ENCODE results near the gene TARP.

Gene TARP

DNA sequence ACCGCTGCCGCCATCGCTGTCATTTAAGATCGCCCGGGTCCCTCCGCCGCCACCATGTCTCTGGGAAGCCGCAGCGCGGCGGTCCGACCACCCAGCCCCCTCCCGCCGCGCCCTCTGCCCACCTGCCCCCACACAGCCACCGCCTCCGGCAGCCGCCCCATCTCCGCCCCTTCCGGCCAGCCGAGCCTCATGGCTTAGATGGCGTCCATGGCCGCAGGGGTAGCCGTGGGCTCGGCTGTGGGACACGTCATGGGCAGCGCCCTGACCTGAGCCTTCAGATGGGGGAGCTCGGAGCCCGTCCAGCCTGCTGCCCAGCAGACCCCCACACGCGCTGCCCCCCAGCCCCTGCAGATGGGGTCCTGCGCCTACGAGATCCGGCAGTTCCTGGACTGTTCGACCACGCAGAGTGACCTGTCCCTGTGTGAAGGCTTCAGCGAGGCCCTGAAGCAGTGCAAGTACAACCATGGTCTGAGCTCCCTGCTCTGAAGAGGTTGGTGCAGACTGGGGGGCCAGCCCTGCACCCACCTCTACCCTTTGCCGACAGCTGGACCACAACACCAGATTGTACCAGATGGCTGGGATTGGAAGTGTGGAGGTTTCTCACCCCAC is 38.0 kb upstream of the TARP start:
- H3K36me3 ChIP-seq (replicated peaks in 1 of 2), result no peaks in the 10 kb centered on the region

DNA sequence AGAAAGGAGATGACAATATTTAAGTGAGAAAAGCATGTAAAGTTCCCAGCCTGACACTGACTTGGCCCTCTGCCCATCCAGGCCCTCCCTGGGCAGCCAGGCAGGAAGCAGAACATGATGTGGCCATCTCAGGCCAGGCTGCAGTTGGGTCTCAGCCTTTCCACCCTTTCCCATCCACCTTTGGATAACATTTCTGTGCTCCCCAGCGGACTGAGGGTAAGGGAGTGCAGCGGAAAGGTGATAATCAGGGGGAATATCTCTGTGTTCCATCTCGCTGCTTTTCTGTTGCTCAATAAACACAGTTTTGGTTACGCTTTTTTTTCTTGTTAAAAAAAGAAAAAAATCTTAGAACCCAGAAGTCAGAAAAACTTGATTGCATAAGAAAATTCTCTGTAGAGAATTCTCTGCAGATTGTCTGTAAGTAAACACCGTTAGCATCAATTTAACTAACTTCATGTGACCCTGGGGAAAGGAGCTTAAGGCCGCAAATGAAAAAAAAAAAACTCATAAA is 37.2 kb upstream of the TARP start:
- H3K36me3 ChIP-seq (replicated peaks in 1 of 2), result no peaks in the 10 kb centered on the region
- H3K9me3 ChIP-seq (replicated peaks in 1 of 3), result no peaks in the 10 kb centered on the region
- H3K27me3 ChIP-seq, result no peaks in the 10 kb centered on the region
- intact Hi-C loops (cut with DNase I), result no loop called here
- H3K4me1 ChIP-seq (replicated peaks in 1 of 2), result peaks cover 0 to 4% of the 10 kb centered on the region in 2 donors
- no peak for TF ChIP-seq POLR2A (IDR thresholded peaks at IDR 0.05)
- TF ChIP-seq, protein P1, sequence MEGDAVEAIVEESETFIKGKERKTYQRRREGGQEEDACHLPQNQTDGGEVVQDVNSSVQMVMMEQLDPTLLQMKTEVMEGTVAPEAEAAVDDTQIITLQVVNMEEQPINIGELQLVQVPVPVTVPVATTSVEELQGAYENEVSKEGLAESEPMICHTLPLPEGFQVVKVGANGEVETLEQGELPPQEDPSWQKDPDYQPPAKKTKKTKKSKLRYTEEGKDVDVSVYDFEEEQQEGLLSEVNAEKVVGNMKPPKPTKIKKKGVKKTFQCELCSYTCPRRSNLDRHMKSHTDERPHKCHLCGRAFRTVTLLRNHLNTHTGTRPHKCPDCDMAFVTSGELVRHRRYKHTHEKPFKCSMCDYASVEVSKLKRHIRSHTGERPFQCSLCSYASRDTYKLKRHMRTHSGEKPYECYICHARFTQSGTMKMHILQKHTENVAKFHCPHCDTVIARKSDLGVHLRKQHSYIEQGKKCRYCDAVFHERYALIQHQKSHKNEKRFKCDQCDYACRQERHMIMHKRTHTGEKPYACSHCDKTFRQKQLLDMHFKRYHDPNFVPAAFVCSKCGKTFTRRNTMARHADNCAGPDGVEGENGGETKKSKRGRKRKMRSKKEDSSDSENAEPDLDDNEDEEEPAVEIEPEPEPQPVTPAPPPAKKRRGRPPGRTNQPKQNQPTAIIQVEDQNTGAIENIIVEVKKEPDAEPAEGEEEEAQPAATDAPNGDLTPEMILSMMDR (IDR thresholded peaks at IDR 0.05), result no peak
- H3K27ac ChIP-seq, result no peak overlapping the region
- H3K4me3 ChIP-seq, result peak overlapping the region in 1 of 4 donors; percentile 59
- peak; percentile 34 to 72 (median 55) for DNase-seq
- WGBS, 4 donors, result 45 to 57% (median 55%) methylated on average over 6 of the region's 6 CpGs

More for the DNA sequence above, 38.0 kb upstream of the TARP start:
- Histone ChIP-seq H3K4me1 (replicated peaks in 1 of 2) (peaks cover 0 to 4% of the 10 kb centered on the region in 2 donors), H3K27me3 (no peaks in the 10 kb centered on the region), H3K27ac (peak overlapping the region in 4 of 5 donors; percentile 3 to 53 (median 28)), H3K4me3 (peak overlapping the region in 3 of 4 donors; percentile 27 to 59 (median 32)), H3K9me3 (replicated peaks in 1 of 3) (no peaks in the 10 kb centered on the region)
- intact Hi-C loops (cut with DNase I), result no loop called here
- 13 to 45% (median 13%) methylated on average over 7 to 38 of the region's 38 CpGs for WGBS, 4 donors
- DNase-seq, result peak in 4 of 7 donors; percentile 16 to 29 (median 26)
- TF ChIP-seq, protein P1 (IDR thresholded peaks at IDR 0.05), result no peak
- TF ChIP-seq POLR2A (IDR thresholded peaks at IDR 0.05), result no peak

DNA sequence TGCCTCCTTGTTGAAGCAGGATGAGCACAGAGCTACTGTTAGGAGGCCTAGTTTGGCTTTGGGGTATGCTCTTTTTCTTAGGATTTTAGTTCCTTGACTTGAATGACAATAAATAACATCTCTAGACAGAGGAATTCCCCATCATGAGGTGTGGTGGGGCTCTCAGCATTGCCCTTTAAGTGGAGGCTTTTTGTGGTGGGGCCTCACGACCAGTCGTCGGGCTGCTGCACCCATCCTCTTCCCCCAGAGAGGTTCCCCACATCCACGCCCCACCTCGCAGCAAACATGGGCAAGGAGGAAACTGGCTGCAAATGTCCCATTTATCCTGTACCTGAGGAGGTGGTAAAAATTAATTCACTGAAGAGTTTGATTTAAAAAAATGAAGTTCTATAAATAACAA is 36.1 kb upstream of the TARP start:
- no peak for DNase-seq
- Histone ChIP-seq H3K27ac (no peak overlapping the region), H3K27me3 (no peaks in the 10 kb centered on the region), H3K36me3 (replicated peaks in 1 of 2) (no peaks in the 10 kb centered on the region), H3K9me3 (replicated peaks in 1 of 3) (no peaks in the 10 kb centered on the region), H3K4me1 (replicated peaks in 1 of 2) (peaks cover 0 to 4% of the 10 kb centered on the region in 2 donors), H3K4me3 (no peak overlapping the region)
- TF ChIP-seq, protein P1 (IDR thresholded peaks at IDR 0.05), result no peak
- no peak for TF ChIP-seq POLR2A (IDR thresholded peaks at IDR 0.05)
- WGBS, 4 donors, result 77 to 95% (median 83%) methylated on average over 2 to 5 of the region's 5 CpGs
- intact Hi-C loops (cut with DNase I), result no loop called here

DNA sequence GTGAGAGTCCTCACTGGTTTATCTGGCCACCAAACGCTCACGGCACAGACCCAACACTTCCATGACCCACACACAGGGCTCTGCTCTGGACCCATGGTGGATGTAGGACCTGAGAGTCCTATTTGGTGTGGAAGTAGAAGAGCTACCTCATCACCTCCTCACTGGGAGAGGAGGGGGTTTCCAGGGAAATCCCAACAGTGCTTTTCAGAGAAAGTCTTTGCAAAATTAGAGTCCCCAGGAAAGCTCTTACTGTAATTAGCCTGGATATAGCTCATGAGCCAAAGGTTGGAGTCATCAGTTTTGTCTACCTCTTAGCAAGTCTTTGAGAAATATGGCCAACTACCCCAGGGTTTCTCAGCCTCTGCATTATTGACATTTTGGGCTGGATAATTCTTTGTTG is 34.7 kb upstream of the TARP start:
- WGBS, 4 donors, result 92 to 100% (median 96%) methylated on average over 2 of the region's 2 CpGs
- Histone ChIP-seq H3K36me3 (replicated peaks in 1 of 2) (no peaks in the 10 kb centered on the region), H3K27me3 (no peaks in the 10 kb centered on the region), H3K4me1 (replicated peaks in 1 of 2) (peaks cover 0 to 3% of the 10 kb centered on the region in 2 donors), H3K4me3 (no peak overlapping the region), H3K9me3 (replicated peaks in 1 of 3) (no peaks in the 10 kb centered on the region), H3K27ac (no peak overlapping the region)
- no peak for DNase-seq
- intact Hi-C loops (cut with DNase I), result no loop called here
- TF ChIP-seq, protein P1 (IDR thresholded peaks at IDR 0.05), result no peak
- TF ChIP-seq POLR2A (IDR thresholded peaks at IDR 0.05), result no peak
